A673 (cell line): ENCODE data around the gene SHROOM3.

Experiments
- EZH2 ChIP-seq: fragments of 200-600 bp; sonication (generic); IDR thresholded peaks from 2 replicates; pipeline ENCODE4 v1.6.1; 2017; ENCODE audit warnings: borderline replicate concordance, low read depth, mild to moderate bottlenecking, mixed read lengths, antibody characterized with exemption, low read length; ENCODE audit not compliant: poor library complexity, severe bottlenecking
- TF ChIP-seq, protein P1 (sequence below): fragments of 300-800, 200-600 bp; sonication (generic); conservative IDR thresholded peaks from 2 replicates; pipeline ENCODE4 v1.5.1; 2017; ENCODE audit warnings: low read depth, mild to moderate bottlenecking, antibody characterized with exemption, low read length, moderate library complexity, mixed read lengths

DNA sequence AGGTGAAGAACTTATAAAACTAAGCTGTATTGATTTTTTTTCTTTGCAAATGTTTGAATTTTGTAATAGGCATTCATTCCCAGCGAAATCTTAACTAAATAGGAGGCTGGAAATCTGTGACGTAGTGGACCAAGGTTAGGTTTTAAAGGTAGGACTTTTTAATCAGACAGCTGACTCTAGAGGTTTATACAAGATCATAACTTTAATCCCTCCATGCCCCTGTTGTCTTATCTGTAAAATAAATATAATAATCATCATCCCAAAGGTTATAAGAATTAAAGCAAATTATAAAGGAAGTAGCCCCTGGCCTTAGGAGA is 101.3 kb downstream of the SHROOM3 start:
- TF ChIP-seq EZH2, result no peak
- TF ChIP-seq, protein P1, sequence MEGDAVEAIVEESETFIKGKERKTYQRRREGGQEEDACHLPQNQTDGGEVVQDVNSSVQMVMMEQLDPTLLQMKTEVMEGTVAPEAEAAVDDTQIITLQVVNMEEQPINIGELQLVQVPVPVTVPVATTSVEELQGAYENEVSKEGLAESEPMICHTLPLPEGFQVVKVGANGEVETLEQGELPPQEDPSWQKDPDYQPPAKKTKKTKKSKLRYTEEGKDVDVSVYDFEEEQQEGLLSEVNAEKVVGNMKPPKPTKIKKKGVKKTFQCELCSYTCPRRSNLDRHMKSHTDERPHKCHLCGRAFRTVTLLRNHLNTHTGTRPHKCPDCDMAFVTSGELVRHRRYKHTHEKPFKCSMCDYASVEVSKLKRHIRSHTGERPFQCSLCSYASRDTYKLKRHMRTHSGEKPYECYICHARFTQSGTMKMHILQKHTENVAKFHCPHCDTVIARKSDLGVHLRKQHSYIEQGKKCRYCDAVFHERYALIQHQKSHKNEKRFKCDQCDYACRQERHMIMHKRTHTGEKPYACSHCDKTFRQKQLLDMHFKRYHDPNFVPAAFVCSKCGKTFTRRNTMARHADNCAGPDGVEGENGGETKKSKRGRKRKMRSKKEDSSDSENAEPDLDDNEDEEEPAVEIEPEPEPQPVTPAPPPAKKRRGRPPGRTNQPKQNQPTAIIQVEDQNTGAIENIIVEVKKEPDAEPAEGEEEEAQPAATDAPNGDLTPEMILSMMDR, result no peak
